GM19397 (cell line): ENCODE measurements around the gene DEFB128.

ENCODE experiments used
- ATAC-seq: cut with Tn5 transposase; IDR thresholded peaks from one replicate; pipeline ENCODE4 v1.9.1; 2021; ENCODE audit warnings: mild to moderate bottlenecking, moderate library complexity; ENCODE audit not compliant: unreplicated experiment

The DEFB128 gene

DNA sequence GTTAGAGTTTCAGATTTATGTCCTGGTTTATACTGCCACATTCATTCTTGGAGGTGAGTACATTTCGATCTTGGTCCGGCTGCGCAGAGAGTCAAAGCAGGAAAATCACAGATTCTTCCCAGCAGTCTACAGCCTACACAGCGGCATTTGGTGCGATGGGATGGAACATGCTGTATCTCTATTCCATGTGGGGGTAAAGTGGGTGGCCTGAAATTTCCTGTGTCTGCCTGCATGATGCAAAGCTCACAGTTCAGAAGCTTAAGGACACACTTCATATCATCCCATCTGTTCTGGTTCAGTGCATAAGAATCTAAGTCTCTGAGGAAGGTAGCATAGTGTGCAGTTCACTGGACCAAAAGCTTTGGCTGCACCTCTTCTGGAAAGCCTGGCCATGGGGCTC, 32.4 kb downstream of the DEFB128 start, which contains the start of gene DEFB127:
Gene DEFB127, plus strand, starts transcription at position 301 of the 400 bp plus-strand sequence. Its CDS starts 91 bp downstream, at position 392.
- no peak for ATAC-seq

DNA sequence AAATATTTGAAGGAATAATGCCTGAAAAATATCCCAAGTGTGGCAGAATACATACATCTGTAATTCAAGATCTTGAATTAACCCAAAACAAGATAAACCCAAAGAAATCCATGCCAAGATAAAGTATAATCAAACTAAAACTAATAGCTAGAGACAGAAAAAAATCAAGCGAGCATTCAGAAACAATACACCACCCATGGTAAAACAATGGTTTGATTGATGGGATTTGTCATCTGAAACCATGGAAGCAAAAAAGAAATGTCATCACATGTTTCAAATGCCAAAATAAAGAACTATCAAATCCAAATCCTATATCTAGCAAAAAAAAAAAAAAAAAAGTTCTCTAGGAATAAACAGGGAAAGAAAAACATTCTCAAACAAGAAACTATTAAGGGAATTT, 37.4 kb downstream of the DEFB128 start:
- no peak for ATAC-seq

DNA sequence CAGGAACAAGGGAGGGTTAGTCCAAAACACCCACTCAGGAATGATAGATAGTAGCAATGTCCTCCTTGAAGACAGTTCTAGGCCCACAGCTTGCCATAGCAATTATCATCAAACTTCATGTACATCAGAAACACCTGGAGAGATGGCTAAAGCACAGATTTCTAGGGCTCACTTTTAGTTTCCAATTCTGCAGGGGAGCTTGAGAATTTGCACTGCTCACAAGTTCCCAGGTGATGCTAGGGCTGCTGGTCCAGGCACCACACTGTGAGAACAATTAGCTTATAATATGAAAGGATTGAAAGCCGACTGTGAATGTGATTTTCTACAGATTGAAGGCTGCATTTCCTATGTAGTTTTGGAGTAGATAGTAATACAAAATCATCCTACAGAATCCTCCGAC, 43.6 kb downstream of the DEFB128 start:
- ATAC-seq, result no peak

DNA sequence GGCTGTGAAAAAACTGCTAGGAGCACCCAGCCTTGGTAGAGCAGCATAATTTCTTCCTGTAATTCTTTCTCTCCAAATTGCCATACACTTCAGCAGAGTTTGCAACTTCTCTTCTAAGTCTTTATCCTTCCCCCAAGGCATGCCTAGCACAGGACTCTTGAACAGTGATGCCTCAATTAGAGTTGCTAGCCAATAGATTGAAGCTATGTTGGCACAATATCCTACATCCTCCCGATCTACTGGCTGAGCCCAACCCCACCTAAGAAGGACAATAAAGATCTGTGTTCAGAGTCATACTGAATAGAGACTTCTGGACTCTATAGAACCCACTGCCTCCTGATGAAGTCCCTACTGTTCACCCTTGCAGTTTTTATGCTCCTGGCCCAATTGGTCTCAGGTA, 47.2 kb downstream of the DEFB128 start, which contains the start of gene DEFB126:
Gene DEFB126, plus strand, starts transcription at position 301 of the 400 bp plus-strand sequence. Its CDS starts 39 bp downstream, at position 340.
- ATAC-seq, result no peak
